Natural killer cell (primary cell): ENCODE results near the gene HHAT. TPM values are rescaled to one million over a fixed set of nuclear protein-coding genes. Genes with fewer than 3 reads are reported as not detected.

ENCODE experiments used
- ATAC-seq, 3 donors: fragments of 150-1000 bp in 2 of 3; fragments of 200-7000 bp in 1 of 3; cut with Tn5 transposase; 1 replicate in 1 of 3; 2 replicates in 2 of 3; pipeline ENCODE4 v1.10.0; 2021; ENCODE audit warnings: mild to moderate bottlenecking in 2 of 3, moderate library complexity in 2 of 3
- DNase-seq, 2 donors: peaks; one replicate each; pipeline versions ENCODE4 v3.0.0 to v3.0.0-alpha.2; 2013 to 2021; ENCODE audit warnings: mixed read lengths in 1 of 2
- H3K27ac ChIP-seq: one replicate; pipeline ENCODE4 v1.5.1; 2013; ENCODE audit warnings: mild to moderate bottlenecking, low read length
- H3K27me3 ChIP-seq: one replicate; pipeline ENCODE4 v1.6.1; 2013; ENCODE audit warnings: low read length; ENCODE audit not compliant: control insufficient read depth, insufficient read depth
- H3K36me3 ChIP-seq: one replicate; pipeline ENCODE4 v1.6.1; 2013; ENCODE audit warnings: low read length; ENCODE audit not compliant: control insufficient read depth, insufficient read depth
- H3K4me1 ChIP-seq: one replicate; pipeline ENCODE4 v1.6.1; 2013; ENCODE audit warnings: low read length; ENCODE audit not compliant: control insufficient read depth, insufficient read depth
- H3K4me3 ChIP-seq: one replicate; pipeline ENCODE4 v1.5.1; 2013; ENCODE audit warnings: low read length
- H3K9me3 ChIP-seq: one replicate; pipeline ENCODE4 v1.6.1; 2013; ENCODE audit warnings: low read length; ENCODE audit not compliant: control insufficient read depth, insufficient read depth
- H3K27ac Mint-ChIP-seq, 2 donors: one replicate each; pipeline ENCODE4 v1.8.0; 2022; ENCODE audit warnings: mild to moderate bottlenecking in 2 of 2, mixed read lengths in 2 of 2, moderate library complexity in 1 of 2
- H3K27me3 Mint-ChIP-seq, 2 donors: one replicate each; pipeline ENCODE4 v1.8.0; 2022; ENCODE audit warnings: low read depth in 2 of 2, mixed read lengths in 2 of 2
- H3K36me3 Mint-ChIP-seq: one replicate; pipeline ENCODE4 v1.8.0; 2022; ENCODE audit warnings: mixed read lengths
- H3K4me1 Mint-ChIP-seq, 2 donors: one replicate each; pipeline ENCODE4 v1.8.0; 2022; ENCODE audit warnings: mixed read lengths in 2 of 2
- H3K4me3 Mint-ChIP-seq: one replicate; pipeline ENCODE4 v1.8.0; 2022; ENCODE audit warnings: mild to moderate bottlenecking, moderate library complexity, mixed read lengths
- H3K9me3 Mint-ChIP-seq, 2 donors: one replicate each; pipeline ENCODE4 v1.8.0; 2022; ENCODE audit warnings: mixed read lengths in 2 of 2
- WGBS: methylation state at CpG from one replicate; pipeline ENCODE4 v1.1.7; 2013; ENCODE audit warnings: missing lambda C conversion rate; ENCODE audit not compliant: insufficient coverage; 5-methylcytosine and 5-hydroxymethylcytosine counted together
- intact Hi-C: fragments of 100-400 bp; cut with micrococcal nuclease; formaldehyde crosslinking; loops from one replicate; pipeline ENCODE4 v1.14.2; 2022
- total RNA-seq, 4 donors: library from RNA; stranded (reverse); fragments of 120-200 nt in 1 of 4; gene quantifications; one replicate each; pipeline versions ENCODE4 v1.2.3 to v1.2.4, GENCODE V29; 2013 to 2022
- TF ChIP-seq, protein P1 (sequence below): fragments of 200-600 bp; IDR thresholded peaks from one replicate; pipeline ENCODE4 v1.8.0; 2022; ENCODE audit warnings: antibody characterized with exemption

Gene HHAT
- total RNA-seq, 3 donors from 2014 or later (not counting 1 experiment from before 2014, with no cell fraction given): 0.79 to 1.1 (median 0.82) TPM

DNA sequence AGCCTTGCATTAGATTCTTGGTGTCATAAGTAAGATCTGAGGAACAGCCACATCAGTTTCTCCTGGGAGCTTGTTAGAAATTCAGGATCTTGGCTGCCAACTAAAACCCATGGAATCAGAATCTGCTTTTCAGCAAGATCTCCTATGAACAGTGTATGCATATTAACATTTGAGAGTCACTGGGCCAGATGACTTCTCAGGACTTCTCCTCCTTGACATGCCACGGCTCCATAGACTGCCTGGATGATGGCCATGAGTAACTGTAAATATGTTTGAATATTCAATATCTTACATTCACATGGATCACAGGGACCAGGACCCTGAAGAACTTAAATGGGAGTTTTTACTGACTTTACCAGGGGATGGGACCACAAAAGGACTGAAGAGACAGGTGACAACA lies 148.0 kb downstream of the HHAT start:
- H3K4me1 Mint-ChIP-seq: no peaks in the 10 kb centered on the region
- intact Hi-C loops: no loop called here
- Histone ChIP-seq H3K27me3 (no peaks in the 10 kb centered on the region), H3K27ac (no peak overlapping the region), H3K4me3 (no peak overlapping the region), H3K9me3 (no peaks in the 10 kb centered on the region), H3K4me1 (no peaks in the 10 kb centered on the region), H3K36me3 (no peaks in the 10 kb centered on the region)
- H3K27me3 Mint-ChIP-seq: no peaks in the 10 kb centered on the region
- no peak overlapping the region for H3K27ac Mint-ChIP-seq
- DNase-seq (no peak), ATAC-seq (no peak)
- no peaks in the 10 kb centered on the region for H3K36me3 Mint-ChIP-seq
- H3K9me3 Mint-ChIP-seq: no peaks in the 10 kb centered on the region
- TF ChIP-seq, protein P1, sequence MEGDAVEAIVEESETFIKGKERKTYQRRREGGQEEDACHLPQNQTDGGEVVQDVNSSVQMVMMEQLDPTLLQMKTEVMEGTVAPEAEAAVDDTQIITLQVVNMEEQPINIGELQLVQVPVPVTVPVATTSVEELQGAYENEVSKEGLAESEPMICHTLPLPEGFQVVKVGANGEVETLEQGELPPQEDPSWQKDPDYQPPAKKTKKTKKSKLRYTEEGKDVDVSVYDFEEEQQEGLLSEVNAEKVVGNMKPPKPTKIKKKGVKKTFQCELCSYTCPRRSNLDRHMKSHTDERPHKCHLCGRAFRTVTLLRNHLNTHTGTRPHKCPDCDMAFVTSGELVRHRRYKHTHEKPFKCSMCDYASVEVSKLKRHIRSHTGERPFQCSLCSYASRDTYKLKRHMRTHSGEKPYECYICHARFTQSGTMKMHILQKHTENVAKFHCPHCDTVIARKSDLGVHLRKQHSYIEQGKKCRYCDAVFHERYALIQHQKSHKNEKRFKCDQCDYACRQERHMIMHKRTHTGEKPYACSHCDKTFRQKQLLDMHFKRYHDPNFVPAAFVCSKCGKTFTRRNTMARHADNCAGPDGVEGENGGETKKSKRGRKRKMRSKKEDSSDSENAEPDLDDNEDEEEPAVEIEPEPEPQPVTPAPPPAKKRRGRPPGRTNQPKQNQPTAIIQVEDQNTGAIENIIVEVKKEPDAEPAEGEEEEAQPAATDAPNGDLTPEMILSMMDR: no peak
- WGBS: 100% methylated on average over 1 of the region's 1 CpG
- no peak overlapping the region for H3K4me3 Mint-ChIP-seq

DNA sequence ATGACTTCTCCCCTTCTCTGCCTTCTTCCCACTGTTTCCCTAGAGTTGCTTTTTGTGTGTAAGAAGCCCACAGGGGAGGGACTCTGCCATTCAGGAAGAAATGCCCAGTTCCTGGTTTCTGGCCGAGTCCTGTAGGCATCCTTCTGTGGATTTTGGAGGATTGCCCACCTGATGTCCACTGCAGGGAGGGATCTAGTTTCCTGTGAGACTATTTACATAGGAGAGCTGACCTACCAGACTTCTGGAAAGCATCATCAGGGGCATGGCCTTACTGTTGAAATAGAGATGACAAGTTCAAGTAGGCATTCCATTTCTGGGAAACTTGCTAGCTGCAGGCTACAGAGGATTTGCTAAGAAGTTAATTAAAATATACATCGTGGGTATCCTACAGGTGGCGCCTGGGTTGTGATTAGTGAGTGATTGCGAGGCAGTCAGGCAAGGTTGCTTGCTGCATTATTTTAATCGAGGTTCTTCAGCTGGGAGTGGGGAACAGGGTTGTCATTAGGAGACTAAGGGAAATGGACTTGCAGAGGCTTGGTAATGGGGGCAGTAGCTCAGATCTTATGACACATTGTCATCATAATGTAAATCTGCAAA lies 148.7 kb downstream of the HHAT start:
- Mint-ChIP-seq H3K4me1 (no peaks in the 10 kb centered on the region), H3K27ac (no peak overlapping the region), H3K9me3 (no peaks in the 10 kb centered on the region), H3K4me3 (no peak overlapping the region), H3K36me3 (no peaks in the 10 kb centered on the region), H3K27me3 (no peaks in the 10 kb centered on the region)
- DNase-seq (no peak), ATAC-seq (no peak)
- WGBS: 88% methylated on average over 5 of the region's 5 CpGs
- Histone ChIP-seq H3K9me3 (no peaks in the 10 kb centered on the region), H3K27ac (no peak overlapping the region), H3K4me1 (no peaks in the 10 kb centered on the region), H3K27me3 (no peaks in the 10 kb centered on the region), H3K4me3 (no peak overlapping the region), H3K36me3 (no peaks in the 10 kb centered on the region)
- TF ChIP-seq, protein P1: no peak
- intact Hi-C loops: no loop called here

DNA sequence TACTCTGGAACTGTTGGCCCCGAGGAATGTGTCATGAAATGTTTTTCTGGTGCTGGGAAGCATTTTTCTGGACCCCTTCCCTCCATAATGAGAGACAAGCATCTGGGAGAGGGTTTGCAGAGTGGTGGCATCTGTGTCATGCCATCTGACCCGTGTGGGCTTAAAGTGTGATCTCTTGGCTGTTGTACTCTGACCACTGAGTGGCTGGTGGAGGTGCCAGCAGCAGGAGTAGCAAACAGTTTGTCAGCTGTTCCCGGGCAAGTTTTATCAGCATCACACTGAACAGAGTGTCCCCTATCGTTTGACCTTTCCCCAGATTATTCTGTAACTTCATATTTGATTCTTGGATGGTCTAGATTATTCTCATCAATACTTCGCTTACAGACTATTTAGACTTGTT lies 150.1 kb downstream of the HHAT start:
- no peak for DNase-seq
- Histone ChIP-seq H3K4me3 (no peak overlapping the region), H3K36me3 (no peaks in the 10 kb centered on the region), H3K9me3 (no peaks in the 10 kb centered on the region), H3K4me1 (no peaks in the 10 kb centered on the region), H3K27me3 (no peaks in the 10 kb centered on the region), H3K27ac (no peak overlapping the region)
- ATAC-seq: no peak
- intact Hi-C loops: no loop called here
- TF ChIP-seq, protein P1: no peak
- WGBS: 83% methylated on average over 4 of the region's 5 CpGs
- Mint-ChIP-seq H3K9me3 (no peaks in the 10 kb centered on the region), H3K36me3 (no peaks in the 10 kb centered on the region), H3K27me3 (no peaks in the 10 kb centered on the region), H3K27ac (no peak overlapping the region), H3K4me1 (no peaks in the 10 kb centered on the region), H3K4me3 (no peak overlapping the region)

DNA sequence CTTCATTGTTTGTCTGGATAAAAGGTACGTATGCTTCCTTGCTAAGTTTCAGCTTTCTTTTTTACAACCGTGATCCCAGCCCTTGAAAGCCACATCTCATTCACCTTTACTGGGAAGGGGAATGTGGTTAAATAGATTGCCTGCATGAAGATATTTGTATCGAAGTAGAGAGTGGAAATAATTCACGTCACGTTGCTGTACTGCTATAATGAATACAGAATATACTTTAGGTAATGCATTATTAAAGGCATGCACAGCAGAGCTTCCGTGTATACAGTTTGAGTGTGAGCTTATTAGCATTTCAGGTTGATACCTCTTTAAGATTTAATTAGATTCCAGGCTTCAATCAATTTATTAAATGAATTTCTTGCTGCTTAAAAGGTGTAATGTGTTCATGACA lies 153.8 kb downstream of the HHAT start:
- WGBS: 87% methylated on average over 4 of the region's 6 CpGs
- Histone ChIP-seq H3K36me3 (no peaks in the 10 kb centered on the region), H3K27me3 (no peaks in the 10 kb centered on the region), H3K4me1 (no peaks in the 10 kb centered on the region), H3K9me3 (no peaks in the 10 kb centered on the region), H3K4me3 (no peak overlapping the region), H3K27ac (no peak overlapping the region)
- Mint-ChIP-seq H3K27ac (no peak overlapping the region), H3K36me3 (no peaks in the 10 kb centered on the region), H3K4me1 (no peaks in the 10 kb centered on the region), H3K4me3 (no peak overlapping the region), H3K9me3 (no peaks in the 10 kb centered on the region), H3K27me3 (no peaks in the 10 kb centered on the region)
- ATAC-seq: no peak
- TF ChIP-seq, protein P1: no peak
- intact Hi-C loops: no loop called here
- DNase-seq: no peak
